Islet precursor cell (in vitro differentiated cells): ENCODE results near the gene PPP1R14C.

Experiments used
- DNase-seq: peaks from one replicate; pipeline ENCODE4 v3.0.0-alpha.2; 2018

The PPP1R14C gene

DNA sequence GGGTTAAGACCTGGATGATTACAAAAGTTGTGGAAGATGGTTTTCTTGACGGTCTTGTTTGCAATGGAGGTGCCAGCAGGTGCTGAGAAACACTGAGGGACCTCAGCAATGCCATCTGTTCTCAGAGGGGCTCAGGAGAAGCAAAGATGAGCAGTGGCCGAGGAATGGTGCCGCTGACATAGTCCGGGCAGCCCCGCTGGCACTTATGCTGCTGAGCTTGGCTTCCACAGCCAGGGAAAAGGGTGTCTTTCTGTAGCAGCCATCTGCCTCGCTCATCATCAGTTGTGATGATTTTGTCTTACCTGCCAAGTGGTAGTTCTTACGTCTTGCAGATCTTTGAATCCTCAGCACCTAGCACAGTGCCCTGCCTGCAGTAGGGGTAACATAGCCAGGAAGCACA, 55.7 kb downstream of the PPP1R14C start:
- DNase-seq = no peak

GRCh38 chr6:150199241-150199640, 56.4 kb downstream of the PPP1R14C start:
- peak; percentile 35 for DNase-seq

GRCh38 chr6:150200428-150201100, 57.7 kb downstream of the PPP1R14C start:
- DNase-seq = peak; percentile 45

DNA sequence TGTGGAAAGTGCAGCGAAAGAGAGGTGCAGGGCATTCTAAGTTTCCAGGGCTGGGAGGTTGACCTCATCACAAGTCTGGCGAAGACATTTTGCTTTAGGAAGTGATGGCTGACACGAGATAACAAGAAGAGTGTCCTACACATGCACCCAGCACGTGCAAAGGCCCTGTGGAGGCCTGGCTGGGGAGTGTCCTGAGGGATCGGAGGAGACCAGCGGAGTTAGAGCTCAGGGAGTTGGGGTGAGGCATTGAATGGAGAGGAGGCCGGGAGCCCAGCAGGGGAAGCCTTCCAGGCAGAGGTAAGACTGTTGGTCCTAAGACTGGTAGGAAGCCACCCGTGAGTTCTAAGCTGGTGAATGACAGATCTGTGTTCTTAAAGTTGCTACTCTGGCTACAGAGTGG, 58.4 kb downstream of the PPP1R14C start:
- peak; percentile 22 for DNase-seq

- peak; percentile 67 for DNase-seq
Measured at GRCh38 chr6:150201772-150202329, 59.0 kb downstream of the PPP1R14C start.

- peak; percentile 57 for DNase-seq
Measured at GRCh38 chr6:150202404-150202803, 59.6 kb downstream of the PPP1R14C start.

- peak; percentile 8 for DNase-seq
Measured at GRCh38 chr6:150202934-150203333, 60.1 kb downstream of the PPP1R14C start.

DNA sequence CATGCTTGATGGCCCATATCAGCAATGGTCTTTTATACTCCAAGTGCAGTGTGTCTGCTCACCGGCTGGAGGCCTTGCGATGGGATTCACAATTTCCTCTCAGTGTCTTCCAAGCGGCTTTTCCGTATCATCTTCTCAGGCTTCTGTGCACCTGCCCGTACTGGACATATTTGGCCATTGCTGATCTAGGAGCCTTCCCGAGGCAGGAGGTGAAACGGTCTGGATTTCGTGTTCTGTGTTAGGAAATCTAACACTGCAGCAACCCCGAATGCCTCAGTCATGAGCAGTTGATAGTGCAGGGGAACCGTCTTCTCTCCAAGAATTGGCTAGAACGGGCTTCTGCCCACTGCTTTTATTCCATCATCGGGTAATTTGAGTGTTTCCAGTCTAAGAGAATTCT, 60.5 kb downstream of the PPP1R14C start:
- peak; percentile 5 for DNase-seq

GRCh38 chr6:150203871-150204545, 61.2 kb downstream of the PPP1R14C start:
- DNase-seq = peak; percentile 35

DNA sequence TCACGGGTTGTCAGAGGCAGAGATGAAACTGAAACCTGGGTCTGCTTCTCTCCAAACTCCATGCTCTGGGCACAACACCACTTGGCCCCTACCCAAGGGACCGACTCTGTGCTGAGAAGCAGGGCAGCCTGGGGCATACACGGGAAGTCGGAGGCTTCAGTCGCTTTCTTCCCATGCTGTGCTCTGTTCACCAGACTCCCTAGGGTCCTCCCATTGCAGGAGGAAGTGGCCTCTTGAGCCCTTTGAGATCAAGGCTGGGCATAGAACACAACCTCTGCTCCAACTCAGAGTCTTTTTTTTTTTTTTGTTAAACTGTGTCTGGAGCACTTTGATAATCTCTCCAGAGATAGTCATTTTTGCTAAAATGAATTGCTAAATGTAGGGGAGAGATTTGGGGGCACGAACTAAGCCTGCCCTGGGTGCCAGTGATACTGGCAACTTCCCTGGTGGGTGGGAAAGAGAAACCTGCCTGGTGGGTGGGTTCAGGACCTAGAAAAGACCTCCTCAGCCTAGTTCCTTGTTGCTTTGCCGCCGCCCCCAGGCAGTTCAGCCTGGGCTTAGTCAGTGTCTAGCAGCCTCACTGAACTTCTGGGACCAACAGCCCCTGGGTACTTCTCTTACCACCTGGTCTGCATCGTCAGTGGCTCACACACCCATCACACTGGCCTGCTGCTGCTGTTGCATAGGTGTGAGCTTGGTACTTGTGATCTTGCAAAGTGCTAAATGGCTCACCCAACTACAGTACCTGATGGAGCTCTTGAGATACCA, 62.0 kb downstream of the PPP1R14C start:
- peak; percentile 57 for DNase-seq

- DNase-seq = peak; percentile 52
Measured at GRCh38 chr6:150207931-150208570, 65.2 kb downstream of the PPP1R14C start.

- DNase-seq = peak; percentile 29
Measured at GRCh38 chr6:150208611-150209352, 65.9 kb downstream of the PPP1R14C start.

DNA sequence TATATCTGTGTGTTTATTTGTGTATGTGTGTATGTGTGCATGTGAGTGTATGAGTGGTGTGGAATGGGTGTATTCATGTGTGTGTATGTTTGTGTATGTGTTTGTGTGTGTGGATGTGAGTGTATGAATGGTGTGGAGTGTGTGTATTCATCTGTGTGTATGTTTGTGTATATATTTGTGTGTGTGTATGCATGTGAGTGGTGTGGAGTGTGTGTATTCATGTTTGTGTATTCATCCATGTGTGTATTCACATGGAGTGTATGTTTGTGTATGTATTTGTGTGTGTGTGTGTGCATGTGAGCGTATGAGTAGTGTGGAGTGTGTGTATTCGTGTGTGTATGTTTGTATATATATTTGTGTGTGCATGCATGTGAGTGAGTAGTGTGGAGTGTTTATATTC, 66.6 kb downstream of the PPP1R14C start:
- peak; percentile 11 for DNase-seq

GRCh38 chr6:150211700-150212511, 69.1 kb downstream of the PPP1R14C start:
- no peak for DNase-seq

DNA sequence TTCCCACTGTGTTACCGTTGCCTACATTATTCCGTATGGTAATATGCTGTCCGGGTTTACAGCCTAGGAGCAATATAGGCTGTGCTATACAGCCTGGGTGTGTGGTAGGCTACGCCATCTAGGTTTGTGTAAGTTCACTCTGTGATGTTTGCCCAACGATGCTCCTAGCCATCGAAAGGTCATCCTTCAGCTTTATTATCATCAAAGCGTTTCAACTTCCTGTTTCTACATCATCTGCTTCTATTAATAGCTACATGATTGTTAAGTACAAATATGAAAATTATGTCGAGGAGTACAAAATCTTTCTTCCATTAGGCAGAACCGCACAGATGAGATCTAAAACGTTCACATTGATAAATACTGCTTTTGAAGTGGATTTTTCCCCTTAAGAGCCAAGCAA, 69.9 kb downstream of the PPP1R14C start:
- no peak for DNase-seq

DNA sequence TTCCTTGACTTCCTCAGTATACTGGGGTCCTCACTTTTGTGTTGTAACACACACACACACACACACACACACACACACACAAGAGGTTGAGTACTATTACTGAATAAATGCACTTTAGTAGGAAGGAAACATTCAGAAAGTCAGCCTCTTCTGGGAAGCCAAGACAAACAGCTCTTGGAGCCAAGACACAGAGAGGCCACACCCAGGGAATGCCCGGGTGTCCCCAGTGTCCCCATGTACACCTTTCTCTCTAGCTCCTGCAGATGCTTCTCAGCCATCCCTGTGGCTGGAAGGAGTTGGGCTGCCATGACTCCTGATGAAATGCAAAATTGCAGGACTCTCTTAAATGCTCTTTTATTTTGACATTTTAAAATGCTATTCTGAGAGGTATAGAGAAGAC, 70.5 kb downstream of the PPP1R14C start:
- DNase-seq = no peak

DNA sequence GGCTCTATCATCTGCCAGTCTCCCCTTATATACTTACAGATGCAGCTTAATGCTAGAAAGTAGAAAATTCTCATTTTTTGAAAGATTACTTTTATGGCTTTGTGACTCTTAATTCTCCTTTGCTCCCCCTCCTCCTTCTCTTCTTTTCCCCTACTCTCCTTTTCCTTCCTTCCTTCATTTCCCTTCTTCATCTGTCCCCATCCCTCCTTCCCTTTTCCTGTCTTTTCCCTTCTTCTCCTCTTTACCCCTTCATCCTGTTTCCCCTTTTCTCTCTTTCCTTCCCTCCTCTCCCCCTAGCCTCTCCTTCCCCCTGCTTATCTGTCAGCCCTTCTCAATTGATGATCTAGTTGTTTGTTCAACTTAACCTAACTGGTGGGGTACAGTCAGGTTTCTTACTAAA, 71.5 kb downstream of the PPP1R14C start:
- no peak for DNase-seq

DNA sequence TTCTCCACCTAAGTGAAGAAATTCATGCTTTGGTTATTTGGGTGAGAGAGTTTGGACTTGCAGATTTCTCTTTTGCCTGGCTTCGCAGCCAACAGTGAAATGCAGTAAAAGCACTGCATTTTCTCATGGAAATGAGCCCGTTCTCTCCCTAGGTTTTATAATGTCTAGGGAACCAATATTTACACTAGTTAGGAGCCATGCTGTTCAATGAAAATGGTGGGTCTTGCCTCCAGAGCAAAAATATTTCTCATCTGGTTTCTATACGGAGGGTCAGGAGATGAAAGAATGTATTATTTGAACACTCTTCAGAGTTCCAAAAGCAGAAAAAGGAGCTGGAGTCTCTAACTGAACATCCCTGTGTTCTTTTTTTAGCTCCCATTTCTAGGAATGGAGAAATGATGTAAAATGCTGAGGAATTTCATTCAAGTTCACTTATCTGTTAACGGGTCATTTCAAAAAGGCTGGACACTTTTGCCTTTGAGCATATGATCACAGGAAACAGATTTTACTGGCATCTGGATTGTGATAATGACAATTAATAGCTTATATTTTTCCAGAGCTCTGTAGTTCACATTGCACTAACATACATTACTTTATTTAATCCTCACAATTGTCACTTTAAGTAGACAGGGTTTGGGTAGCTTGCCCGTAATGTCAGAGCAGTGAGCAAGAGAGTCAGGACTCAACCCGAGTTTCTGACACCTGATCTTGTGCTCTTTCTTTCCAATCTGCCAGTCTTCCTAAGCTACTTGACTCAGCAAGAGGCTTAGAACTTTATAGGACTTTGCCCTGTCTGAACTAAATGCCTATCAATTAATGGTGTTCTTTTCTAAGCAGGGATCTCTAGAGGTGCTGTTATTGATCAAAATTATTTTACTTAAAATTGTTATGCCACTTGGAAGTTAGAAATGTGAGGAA, 78.0 kb downstream of the PPP1R14C start:
- DNase-seq = no peak

DNA sequence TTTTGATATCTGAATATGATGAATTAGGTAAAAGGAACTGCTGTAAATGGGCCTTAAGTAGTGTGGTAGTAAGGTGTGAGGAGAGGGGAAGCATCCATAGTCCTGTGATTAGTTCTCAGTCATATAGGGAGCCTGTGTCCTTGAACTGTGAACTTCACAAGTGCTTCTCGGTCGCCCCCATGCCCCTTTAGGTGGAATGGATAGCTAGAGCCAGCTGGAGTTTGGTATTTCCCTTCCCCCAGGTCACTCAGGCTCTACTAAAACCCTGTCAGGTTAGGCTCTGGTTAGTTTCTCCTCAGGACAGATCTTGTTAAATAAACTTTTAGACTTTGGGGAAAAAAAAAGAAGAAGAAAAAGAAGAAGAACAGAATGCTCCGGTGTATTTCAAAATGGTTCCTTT, 82.0 kb downstream of the PPP1R14C start:
- no peak for DNase-seq

GRCh38 chr6:150227281-150227680, 84.4 kb downstream of the PPP1R14C start:
- DNase-seq = no peak
